Keratinocyte (primary cell): Measurements from ENCODE around the gene ARL5A. TPM values are rescaled to one million over a fixed set of nuclear protein-coding genes. Genes with fewer than 3 reads are reported as not detected.

Experiments used
- DNase-seq: peaks from one replicate; pipeline ENCODE4 v3.0.0-alpha.2; 2011; ENCODE audit warnings: low read depth, missing footprints, low spot score
- FAIRE-seq: peaks from 2 replicates; lab custom pipeline; 2011; peaks lifted over from hg19 to GRCh38; lab: Jason Lieb, UNC
- H2AFZ ChIP-seq: 2 replicates; pipeline ENCODE4 v1.6.0; 2012; ENCODE audit warnings: low read length, control low read depth, inconsistent platforms; ENCODE audit not compliant: control insufficient read depth
- H3K27ac ChIP-seq: 2 replicates; pipeline ENCODE4 v1.5.1; 2011; ENCODE audit warnings: low read length; ENCODE audit not compliant: control insufficient read depth, insufficient read depth
- H3K27me3 ChIP-seq: 3 replicates; pipeline ENCODE4 v1.6.0; 2011; ENCODE audit warnings: low read length; ENCODE audit not compliant: control insufficient read depth, insufficient read depth; ENCODE audit errors: extremely low read depth
- H3K36me3 ChIP-seq, 2 experiments: 2 replicates in 1 of 2; 3 replicates in 1 of 2; pipeline ENCODE4 v1.5.1; 2011; ENCODE audit warnings: low read length in 2 of 2, mild to moderate bottlenecking in 1 of 2; ENCODE audit not compliant: control insufficient read depth in 2 of 2, insufficient read depth in 2 of 2; ENCODE audit errors: extremely low read depth in 1 of 2
- H3K4me1 ChIP-seq: 3 replicates; pipeline ENCODE4 v1.5.1; 2011; ENCODE audit warnings: low read length; ENCODE audit not compliant: control insufficient read depth, insufficient read depth; ENCODE audit errors: extremely low read depth
- H3K4me2 ChIP-seq: 3 replicates; pipeline ENCODE4 v1.6.0; 2011; ENCODE audit warnings: low read depth, low read length; ENCODE audit not compliant: control insufficient read depth, insufficient read depth; ENCODE audit errors: extremely low read depth
- H3K4me3 ChIP-seq, 3 experiments: fragments of 200-600 bp in 1 of 3; sonication (generic) in 1 of 3; 2 replicates in 2 of 3; 3 replicates in 1 of 3; pipeline ENCODE4 v1.5.1; 2011 to 2016; ENCODE audit warnings: low read length in 3 of 3, mild to moderate bottlenecking in 3 of 3, control low read depth in 2 of 3, inconsistent platforms in 1 of 3, low read depth in 1 of 3, mixed read lengths in 1 of 3, mixed run types in 1 of 3, moderate library complexity in 1 of 3; ENCODE audit not compliant: control insufficient read depth in 2 of 3, insufficient read depth in 2 of 3; ENCODE audit errors: extremely low read depth in 1 of 3
- H3K79me2 ChIP-seq: 2 replicates; pipeline ENCODE4 v1.6.0; 2012; ENCODE audit warnings: low read length; ENCODE audit not compliant: control insufficient read depth, insufficient read depth
- H3K9ac ChIP-seq: 3 replicates; pipeline ENCODE4 v1.6.0; 2011; ENCODE audit warnings: low read length; ENCODE audit not compliant: control insufficient read depth, insufficient read depth; ENCODE audit errors: extremely low read depth
- H3K9me1 ChIP-seq: 3 replicates; pipeline ENCODE4 v1.6.0; 2011; ENCODE audit warnings: low read length; ENCODE audit not compliant: control insufficient read depth, insufficient read depth; ENCODE audit errors: extremely low read depth
- H3K9me3 ChIP-seq: 2 replicates; pipeline ENCODE4 v1.5.1; 2012; ENCODE audit warnings: low read depth, low read length; ENCODE audit not compliant: control insufficient read depth
- H4K20me1 ChIP-seq: 3 replicates; pipeline ENCODE4 v1.6.0; 2011; ENCODE audit warnings: low read length; ENCODE audit not compliant: control insufficient read depth, insufficient read depth; ENCODE audit errors: extremely low read depth
- EZH2 ChIP-seq: IDR thresholded peaks from one replicate; pipeline ENCODE4 v1.6.1; 2012; ENCODE audit warnings: inconsistent platforms, mild to moderate bottlenecking, low read length, moderate library complexity
- dilution Hi-C: fragments of 300-500 bp; cut with MboI; formaldehyde crosslinking; loops from one replicate; pipeline ENCODE4 v1.7.0; 2020; ENCODE audit warnings: low sequenced_read_pairs; ENCODE audit not compliant: extremely low pct_ligation_motif_present
- polyA plus RNA-seq, 5 experiments: library from polyadenylated mRNA; depleted of rRNA in 3 of 5; stranded (reverse) in 3 of 5; stranded (forward) in 1 of 5; unstranded in 1 of 5; fragments of >200 nt; gene quantifications; 1 replicate in 1 of 5; 2 replicates in 3 of 5; 3 replicates in 1 of 5; pipeline versions ENCODE4 v1.2.1 to v1.2.3, GENCODE V29; 2011 to 2012; ENCODE audit warnings: missing spikeins in 2 of 5, low read depth in 1 of 5, low replicate concordance in 1 of 5
- TF ChIP-seq, protein P1 (sequence below), 3 experiments: IDR thresholded peaks in 1 of 3; conservative IDR thresholded peaks in 1 of 3; optimal IDR thresholded peaks in 1 of 3; 2 replicates in 2 of 3; 3 replicates in 1 of 3; pipeline versions ENCODE3 to v1.5.1; 2011; ENCODE audit warnings: low read length in 3 of 3, mild to moderate bottlenecking in 3 of 3, moderate library complexity in 2 of 3, control low read depth in 1 of 3, inconsistent platforms in 1 of 3; ENCODE audit not compliant: insufficient read depth in 2 of 3; ENCODE audit errors: extremely low read depth in 1 of 3

The ARL5A gene
- polyA plus RNA-seq, 1 donor (not counting 4 experiments of a cell fraction or from before 2014, with no cell fraction given), result 25.5 TPM

DNA sequence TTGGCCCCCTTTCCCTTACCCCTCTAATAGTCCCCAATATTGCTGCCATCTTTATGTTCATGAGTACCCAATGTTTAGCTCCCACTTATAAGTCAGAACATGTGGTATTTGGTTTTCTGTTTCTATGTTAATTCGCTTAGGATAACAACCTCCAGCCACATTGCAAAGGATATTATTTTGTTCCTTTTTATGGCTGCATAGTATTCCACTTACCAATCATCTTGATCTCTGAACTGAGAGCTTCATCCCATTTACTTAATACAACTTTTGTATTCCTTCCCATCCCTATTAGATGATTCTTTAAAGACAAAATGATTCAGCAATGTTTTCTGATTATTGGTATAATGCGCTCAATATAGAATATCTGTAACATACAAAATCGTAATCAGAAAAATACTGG, 36.7 kb downstream of the ARL5A start:
- Histone ChIP-seq H3K4me3 (no peak overlapping the region), H3K9me3 (no peaks in the 10 kb centered on the region), H3K79me2 (no peaks in the 10 kb centered on the region), H2AFZ (no peak overlapping the region), H3K4me2 (no peak overlapping the region), H3K9ac (no peak overlapping the region), H3K27ac (no peak overlapping the region), H3K4me1 (no peaks in the 10 kb centered on the region), H3K27me3 (no peaks in the 10 kb centered on the region), H4K20me1 (no peaks in the 10 kb centered on the region), H3K36me3 (no peaks in the 10 kb centered on the region), H3K9me1 (no peaks in the 10 kb centered on the region)
- dilution Hi-C loops, result no loop called here
- DNase-seq (no peak), FAIRE-seq (no peak)
- TF ChIP-seq EZH2, result no peak
- TF ChIP-seq, protein P1, sequence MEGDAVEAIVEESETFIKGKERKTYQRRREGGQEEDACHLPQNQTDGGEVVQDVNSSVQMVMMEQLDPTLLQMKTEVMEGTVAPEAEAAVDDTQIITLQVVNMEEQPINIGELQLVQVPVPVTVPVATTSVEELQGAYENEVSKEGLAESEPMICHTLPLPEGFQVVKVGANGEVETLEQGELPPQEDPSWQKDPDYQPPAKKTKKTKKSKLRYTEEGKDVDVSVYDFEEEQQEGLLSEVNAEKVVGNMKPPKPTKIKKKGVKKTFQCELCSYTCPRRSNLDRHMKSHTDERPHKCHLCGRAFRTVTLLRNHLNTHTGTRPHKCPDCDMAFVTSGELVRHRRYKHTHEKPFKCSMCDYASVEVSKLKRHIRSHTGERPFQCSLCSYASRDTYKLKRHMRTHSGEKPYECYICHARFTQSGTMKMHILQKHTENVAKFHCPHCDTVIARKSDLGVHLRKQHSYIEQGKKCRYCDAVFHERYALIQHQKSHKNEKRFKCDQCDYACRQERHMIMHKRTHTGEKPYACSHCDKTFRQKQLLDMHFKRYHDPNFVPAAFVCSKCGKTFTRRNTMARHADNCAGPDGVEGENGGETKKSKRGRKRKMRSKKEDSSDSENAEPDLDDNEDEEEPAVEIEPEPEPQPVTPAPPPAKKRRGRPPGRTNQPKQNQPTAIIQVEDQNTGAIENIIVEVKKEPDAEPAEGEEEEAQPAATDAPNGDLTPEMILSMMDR (optimal IDR thresholded peaks at IDR 0.05 in 1 of 3, IDR thresholded peaks at IDR 0.05 in 1 of 3, conservative IDR thresholded peaks at IDR 0.05 in 1 of 3; ENCODE audit: extremely low read depth in 1 of 3, insufficient read depth in 2 of 3, low read length in 3 of 3), result no peak

DNA sequence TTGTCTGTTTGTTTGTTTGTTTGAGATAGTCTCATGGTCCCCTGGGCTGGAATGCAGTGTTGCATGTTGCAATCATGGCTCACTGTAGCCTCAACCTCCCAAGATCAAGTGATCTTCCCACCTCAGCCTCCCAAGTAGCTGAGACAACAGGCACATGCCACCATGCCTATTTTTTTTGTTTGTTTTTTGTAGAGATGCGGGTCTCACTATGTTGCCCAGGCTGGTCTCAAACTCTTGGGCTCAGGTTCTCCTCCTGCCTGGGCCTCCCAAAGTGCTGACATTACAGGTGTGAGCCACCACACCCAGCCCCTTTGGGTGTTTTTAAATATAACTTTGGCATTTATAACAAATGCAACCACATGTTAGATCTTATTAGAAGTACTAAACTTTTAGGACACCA, 37.5 kb downstream of the ARL5A start:
- TF ChIP-seq, protein P1 (optimal IDR thresholded peaks at IDR 0.05 in 1 of 3, IDR thresholded peaks at IDR 0.05 in 1 of 3, conservative IDR thresholded peaks at IDR 0.05 in 1 of 3; ENCODE audit: extremely low read depth in 1 of 3, insufficient read depth in 2 of 3, low read length in 3 of 3), result no peak
- TF ChIP-seq EZH2, result no peak
- no peaks in the 10 kb centered on the region for H3K79me2 ChIP-seq
- FAIRE-seq (no peak), DNase-seq (no peak)
- no peaks in the 10 kb centered on the region for H3K9me3 ChIP-seq
- H3K9me1 ChIP-seq, result no peaks in the 10 kb centered on the region
- no peaks in the 10 kb centered on the region for H3K4me1 ChIP-seq
- no peaks in the 10 kb centered on the region for H3K27me3 ChIP-seq
- no peak overlapping the region for H3K27ac ChIP-seq
- H2AFZ ChIP-seq, result no peak overlapping the region
- dilution Hi-C loops, result no loop called here
- H3K36me3 ChIP-seq, result peaks cover 0 to 2% of the 10 kb centered on the region in 2 experiments
- H3K9ac ChIP-seq, result no peak overlapping the region
- no peak overlapping the region for H3K4me3 ChIP-seq
- H3K4me2 ChIP-seq, result no peak overlapping the region
- H4K20me1 ChIP-seq, result no peaks in the 10 kb centered on the region
